ENCODE measurements around the gene GPR160.

GPR160 gene

GRCh38 chr3:170083343-170083742, 45.5 kb downstream of the GPR160 start:
- H4K20me1 ChIP-seq (ENCODE audit: insufficient read depth, low read length, poor library complexity, severe bottlenecking) = no peaks in the 10 kb centered on the region
- H3K4me1 ChIP-seq (ENCODE audit: insufficient read depth, low read length, poor library complexity, severe bottlenecking) = no peaks in the 10 kb centered on the region
- peaks cover 14% of the 10 kb centered on the region; the same call in 1 of the 2 replicates for H3K36me3 ChIP-seq (ENCODE audit: insufficient read depth, low read length)
- H3K4me2 ChIP-seq (ENCODE audit: low read depth, low read length, poor library complexity, severe bottlenecking) = no peak overlapping the region
- no peaks in the 10 kb centered on the region for H3K9me2 ChIP-seq (replicated peaks; ENCODE audit: low read depth, low read length)
- H3K9ac ChIP-seq (ENCODE audit: low read depth, low read length, poor library complexity, severe bottlenecking) = no peak overlapping the region
- TF ChIP-seq, protein P1, sequence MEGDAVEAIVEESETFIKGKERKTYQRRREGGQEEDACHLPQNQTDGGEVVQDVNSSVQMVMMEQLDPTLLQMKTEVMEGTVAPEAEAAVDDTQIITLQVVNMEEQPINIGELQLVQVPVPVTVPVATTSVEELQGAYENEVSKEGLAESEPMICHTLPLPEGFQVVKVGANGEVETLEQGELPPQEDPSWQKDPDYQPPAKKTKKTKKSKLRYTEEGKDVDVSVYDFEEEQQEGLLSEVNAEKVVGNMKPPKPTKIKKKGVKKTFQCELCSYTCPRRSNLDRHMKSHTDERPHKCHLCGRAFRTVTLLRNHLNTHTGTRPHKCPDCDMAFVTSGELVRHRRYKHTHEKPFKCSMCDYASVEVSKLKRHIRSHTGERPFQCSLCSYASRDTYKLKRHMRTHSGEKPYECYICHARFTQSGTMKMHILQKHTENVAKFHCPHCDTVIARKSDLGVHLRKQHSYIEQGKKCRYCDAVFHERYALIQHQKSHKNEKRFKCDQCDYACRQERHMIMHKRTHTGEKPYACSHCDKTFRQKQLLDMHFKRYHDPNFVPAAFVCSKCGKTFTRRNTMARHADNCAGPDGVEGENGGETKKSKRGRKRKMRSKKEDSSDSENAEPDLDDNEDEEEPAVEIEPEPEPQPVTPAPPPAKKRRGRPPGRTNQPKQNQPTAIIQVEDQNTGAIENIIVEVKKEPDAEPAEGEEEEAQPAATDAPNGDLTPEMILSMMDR (conservative IDR thresholded peaks at IDR 0.05; ENCODE audit: low read length) = no peak
- H3K4me3 ChIP-seq (ENCODE audit: low read length, poor library complexity, severe bottlenecking) = no peak overlapping the region
- H3K79me2 ChIP-seq (ENCODE audit: insufficient read depth, low read length) = no peaks in the 10 kb centered on the region
- H2AFZ ChIP-seq (ENCODE audit: low read length) = no peak overlapping the region
- no peaks in the 10 kb centered on the region for H3F3A ChIP-seq (ENCODE audit: low read depth)
- no peaks in the 10 kb centered on the region for H3K9me3 ChIP-seq (ENCODE audit: insufficient read depth, low read depth, low read length)
- H3K27me3 ChIP-seq (ENCODE audit: insufficient read depth, low read length, poor library complexity, severe bottlenecking) = no peaks in the 10 kb centered on the region

DNA sequence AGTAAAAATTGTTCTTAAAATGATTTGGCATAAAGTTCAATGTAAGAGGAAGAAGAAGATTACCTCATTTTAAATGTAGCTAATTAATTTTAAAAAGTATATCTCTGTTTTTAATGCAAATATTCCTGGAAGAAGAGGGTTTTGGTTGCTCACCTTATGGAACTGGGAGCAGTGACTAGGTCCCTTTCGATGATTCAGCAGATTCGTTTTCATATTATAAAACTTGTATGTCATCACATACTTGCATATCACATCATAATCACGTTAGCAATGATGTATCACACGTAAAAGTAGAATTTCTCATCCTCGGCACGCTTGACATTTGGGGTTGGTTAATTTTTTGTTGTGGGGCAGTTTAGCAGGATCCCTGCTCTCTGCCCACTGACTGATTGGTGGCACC, 47.6 kb downstream of the GPR160 start:
- no peaks in the 10 kb centered on the region for H3F3A ChIP-seq (ENCODE audit: low read depth)
- H3K4me3 ChIP-seq (ENCODE audit: low read length, poor library complexity, severe bottlenecking) = no peak overlapping the region
- H3K9ac ChIP-seq (ENCODE audit: low read depth, low read length, poor library complexity, severe bottlenecking) = no peak overlapping the region
- no peaks in the 10 kb centered on the region for H3K4me1 ChIP-seq (ENCODE audit: insufficient read depth, low read length, poor library complexity, severe bottlenecking)
- H2AFZ ChIP-seq (ENCODE audit: low read length) = no peak overlapping the region
- no peaks in the 10 kb centered on the region for H3K9me2 ChIP-seq (replicated peaks; ENCODE audit: low read depth, low read length)
- peaks cover 30% of the 10 kb centered on the region; the same call in 1 of the 2 replicates for H3K36me3 ChIP-seq (ENCODE audit: insufficient read depth, low read length)
- no peak overlapping the region for H3K4me2 ChIP-seq (ENCODE audit: low read depth, low read length, poor library complexity, severe bottlenecking)
- H4K20me1 ChIP-seq (ENCODE audit: insufficient read depth, low read length, poor library complexity, severe bottlenecking) = no peaks in the 10 kb centered on the region
- no peaks in the 10 kb centered on the region for H3K9me3 ChIP-seq (ENCODE audit: insufficient read depth, low read depth, low read length)
- no peak for TF ChIP-seq EZH2phosphoT487 (IDR thresholded peaks at IDR 0.05; ENCODE audit: borderline replicate concordance)
- TF ChIP-seq, protein P1 (conservative IDR thresholded peaks at IDR 0.05; ENCODE audit: low read length) = no peak
- H3K79me2 ChIP-seq (ENCODE audit: insufficient read depth, low read length) = no peaks in the 10 kb centered on the region
- H3K27me3 ChIP-seq (ENCODE audit: insufficient read depth, low read length, poor library complexity, severe bottlenecking) = no peaks in the 10 kb centered on the region

DNA sequence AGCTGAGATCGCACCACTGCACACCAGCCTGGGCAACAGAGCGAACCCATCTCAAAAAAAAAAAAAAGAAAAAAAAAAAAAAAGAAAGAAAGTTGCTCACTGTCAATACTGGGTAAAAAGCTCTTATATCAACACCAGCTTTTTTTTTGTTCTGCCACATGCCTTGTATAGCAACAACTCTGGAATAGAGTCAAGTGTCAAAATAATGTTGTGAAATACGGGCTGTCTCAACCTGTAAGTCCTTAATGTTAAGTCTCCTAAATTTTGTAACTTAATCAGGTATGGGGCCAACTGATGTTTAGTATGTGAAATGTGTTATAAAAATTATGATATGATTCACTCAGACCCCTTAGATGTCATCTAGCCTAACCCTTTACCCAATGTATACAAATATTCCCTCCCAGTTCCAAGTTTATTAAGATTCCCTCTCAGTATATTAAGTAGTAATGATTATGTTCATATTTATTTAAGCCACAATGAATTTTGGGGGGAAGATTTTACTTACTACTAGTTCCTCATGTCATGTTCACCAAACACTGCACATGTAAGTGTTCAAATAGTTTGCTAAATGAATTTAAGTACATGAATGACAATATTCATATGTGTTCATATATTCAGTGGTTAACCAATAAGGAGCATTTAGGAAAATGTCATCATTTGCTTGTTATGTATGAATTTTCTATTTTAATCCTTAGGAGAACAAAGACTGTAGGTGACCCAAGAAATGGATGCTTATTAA, 52.2 kb downstream of the GPR160 start:
- Histone ChIP-seq H3K9ac (ENCODE audit: low read depth, low read length, poor library complexity, severe bottlenecking) (no peak overlapping the region), H3K79me2 (ENCODE audit: insufficient read depth, low read length) (no peaks in the 10 kb centered on the region), H3K9me3 (ENCODE audit: insufficient read depth, low read depth, low read length) (no peaks in the 10 kb centered on the region), H2AFZ (ENCODE audit: low read length) (no peak overlapping the region), H3K27me3 (ENCODE audit: insufficient read depth, low read length, poor library complexity, severe bottlenecking) (no peaks in the 10 kb centered on the region), H3K4me3 (ENCODE audit: low read length, poor library complexity, severe bottlenecking) (no peak overlapping the region), H3K9me2 (replicated peaks; ENCODE audit: low read depth, low read length) (no peaks in the 10 kb centered on the region), H3K36me3 (ENCODE audit: insufficient read depth, low read length) (peaks cover 60% of the 10 kb centered on the region), H3K4me1 (ENCODE audit: insufficient read depth, low read length, poor library complexity, severe bottlenecking) (no peaks in the 10 kb centered on the region), H3F3A (ENCODE audit: low read depth) (no peaks in the 10 kb centered on the region), H3K4me2 (ENCODE audit: low read depth, low read length, poor library complexity, severe bottlenecking) (no peak overlapping the region), H4K20me1 (ENCODE audit: insufficient read depth, low read length, poor library complexity, severe bottlenecking) (no peaks in the 10 kb centered on the region)
- TF ChIP-seq, protein P1 (conservative IDR thresholded peaks at IDR 0.05; ENCODE audit: low read length) = no peak
- TF ChIP-seq EZH2phosphoT487 (IDR thresholded peaks at IDR 0.05; ENCODE audit: borderline replicate concordance) = no peak

Measured in Loucy (cell line).